WTC11 (cell line): ENCODE data around the gene RAB11FIP3.

ENCODE experiments used
- CBFB ChIP-seq: sonication (generic); formaldehyde crosslinking; IDR thresholded peaks from 2 replicates; pipeline ENCODE4 v1.8.1; 2022; ENCODE audit warnings: mild to moderate bottlenecking, low read depth, missing genetic modification reagents
- ELF4 ChIP-seq: sonication (generic); formaldehyde crosslinking; IDR thresholded peaks from 2 replicates; pipeline ENCODE4 v1.8.1; 2022; ENCODE audit warnings: low read depth, mild to moderate bottlenecking, moderate library complexity, missing genetic modification reagents
- OVOL2 ChIP-seq: fragments of 250-450 bp; sonication (Bioruptor Pico); IDR thresholded peaks from 2 replicates; pipeline ENCODE4 v1.9.0; 2021; ENCODE audit warnings: mild to moderate bottlenecking, borderline replicate concordance
- ZNF423 ChIP-seq: fragments of 250-450 bp; sonication (Bioruptor Pico); IDR thresholded peaks from 2 replicates; pipeline ENCODE4 v2.1.2; 2022; ENCODE audit warnings: mild to moderate bottlenecking, moderate library complexity
- TF ChIP-seq, protein P1 (sequence below): fragments of 200-600 bp; IDR thresholded peaks from 2 replicates; pipeline ENCODE4 v1.8.0; 2022; ENCODE audit warnings: antibody characterized with exemption
- TF ChIP-seq, protein P2 (sequence below): sonication (generic); formaldehyde crosslinking; IDR thresholded peaks from 2 replicates; pipeline ENCODE4 v1.8.0; 2022; ENCODE audit warnings: mild to moderate bottlenecking, missing genetic modification reagents
- TF ChIP-seq, protein P3 (sequence below): fragments of 250-450 bp; sonication (Bioruptor Pico); IDR thresholded peaks from 2 replicates; pipeline ENCODE4 v1.8.0; 2021; ENCODE audit warnings: mild to moderate bottlenecking
- TF ChIP-seq, protein P4 (sequence below): sonication (generic); formaldehyde crosslinking; IDR thresholded peaks from 2 replicates; pipeline ENCODE4 v1.8.0; 2022; ENCODE audit warnings: mild to moderate bottlenecking, missing genetic modification reagents

GRCh38 chr16:392450-393030 is 32.9 kb upstream of the RAB11FIP3 start:
- TF ChIP-seq, protein P1, sequence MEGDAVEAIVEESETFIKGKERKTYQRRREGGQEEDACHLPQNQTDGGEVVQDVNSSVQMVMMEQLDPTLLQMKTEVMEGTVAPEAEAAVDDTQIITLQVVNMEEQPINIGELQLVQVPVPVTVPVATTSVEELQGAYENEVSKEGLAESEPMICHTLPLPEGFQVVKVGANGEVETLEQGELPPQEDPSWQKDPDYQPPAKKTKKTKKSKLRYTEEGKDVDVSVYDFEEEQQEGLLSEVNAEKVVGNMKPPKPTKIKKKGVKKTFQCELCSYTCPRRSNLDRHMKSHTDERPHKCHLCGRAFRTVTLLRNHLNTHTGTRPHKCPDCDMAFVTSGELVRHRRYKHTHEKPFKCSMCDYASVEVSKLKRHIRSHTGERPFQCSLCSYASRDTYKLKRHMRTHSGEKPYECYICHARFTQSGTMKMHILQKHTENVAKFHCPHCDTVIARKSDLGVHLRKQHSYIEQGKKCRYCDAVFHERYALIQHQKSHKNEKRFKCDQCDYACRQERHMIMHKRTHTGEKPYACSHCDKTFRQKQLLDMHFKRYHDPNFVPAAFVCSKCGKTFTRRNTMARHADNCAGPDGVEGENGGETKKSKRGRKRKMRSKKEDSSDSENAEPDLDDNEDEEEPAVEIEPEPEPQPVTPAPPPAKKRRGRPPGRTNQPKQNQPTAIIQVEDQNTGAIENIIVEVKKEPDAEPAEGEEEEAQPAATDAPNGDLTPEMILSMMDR = no peak
- TF ChIP-seq, protein P2, sequence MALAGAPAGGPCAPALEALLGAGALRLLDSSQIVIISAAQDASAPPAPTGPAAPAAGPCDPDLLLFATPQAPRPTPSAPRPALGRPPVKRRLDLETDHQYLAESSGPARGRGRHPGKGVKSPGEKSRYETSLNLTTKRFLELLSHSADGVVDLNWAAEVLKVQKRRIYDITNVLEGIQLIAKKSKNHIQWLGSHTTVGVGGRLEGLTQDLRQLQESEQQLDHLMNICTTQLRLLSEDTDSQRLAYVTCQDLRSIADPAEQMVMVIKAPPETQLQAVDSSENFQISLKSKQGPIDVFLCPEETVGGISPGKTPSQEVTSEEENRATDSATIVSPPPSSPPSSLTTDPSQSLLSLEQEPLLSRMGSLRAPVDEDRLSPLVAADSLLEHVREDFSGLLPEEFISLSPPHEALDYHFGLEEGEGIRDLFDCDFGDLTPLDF = no peak
- TF ChIP-seq, protein P3, sequence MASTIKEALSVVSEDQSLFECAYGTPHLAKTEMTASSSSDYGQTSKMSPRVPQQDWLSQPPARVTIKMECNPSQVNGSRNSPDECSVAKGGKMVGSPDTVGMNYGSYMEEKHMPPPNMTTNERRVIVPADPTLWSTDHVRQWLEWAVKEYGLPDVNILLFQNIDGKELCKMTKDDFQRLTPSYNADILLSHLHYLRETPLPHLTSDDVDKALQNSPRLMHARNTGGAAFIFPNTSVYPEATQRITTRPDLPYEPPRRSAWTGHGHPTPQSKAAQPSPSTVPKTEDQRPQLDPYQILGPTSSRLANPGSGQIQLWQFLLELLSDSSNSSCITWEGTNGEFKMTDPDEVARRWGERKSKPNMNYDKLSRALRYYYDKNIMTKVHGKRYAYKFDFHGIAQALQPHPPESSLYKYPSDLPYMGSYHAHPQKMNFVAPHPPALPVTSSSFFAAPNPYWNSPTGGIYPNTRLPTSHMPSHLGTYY (CRISPR knock-in tag) = no peak
- TF ChIP-seq ELF4 (CRISPR knock-in tag) (no peak), CBFB (CRISPR knock-in tag) (no peak), ZNF423 (CRISPR knock-in tag) (no peak), OVOL2 (CRISPR knock-in tag) (no peak)
- TF ChIP-seq, protein P4, sequence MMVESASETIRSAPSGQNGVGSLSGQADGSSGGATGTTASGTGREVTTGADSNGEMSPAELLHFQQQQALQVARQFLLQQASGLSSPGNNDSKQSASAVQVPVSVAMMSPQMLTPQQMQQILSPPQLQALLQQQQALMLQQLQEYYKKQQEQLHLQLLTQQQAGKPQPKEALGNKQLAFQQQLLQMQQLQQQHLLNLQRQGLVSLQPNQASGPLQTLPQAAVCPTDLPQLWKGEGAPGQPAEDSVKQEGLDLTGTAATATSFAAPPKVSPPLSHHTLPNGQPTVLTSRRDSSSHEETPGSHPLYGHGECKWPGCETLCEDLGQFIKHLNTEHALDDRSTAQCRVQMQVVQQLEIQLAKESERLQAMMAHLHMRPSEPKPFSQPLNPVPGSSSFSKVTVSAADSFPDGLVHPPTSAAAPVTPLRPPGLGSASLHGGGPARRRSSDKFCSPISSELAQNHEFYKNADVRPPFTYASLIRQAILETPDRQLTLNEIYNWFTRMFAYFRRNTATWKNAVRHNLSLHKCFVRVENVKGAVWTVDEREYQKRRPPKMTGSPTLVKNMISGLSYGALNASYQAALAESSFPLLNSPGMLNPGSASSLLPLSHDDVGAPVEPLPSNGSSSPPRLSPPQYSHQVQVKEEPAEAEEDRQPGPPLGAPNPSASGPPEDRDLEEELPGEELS (CRISPR knock-in tag) = no peak
